ENCODE results near the gene CNTN2. TPM values are rescaled to one million over a fixed set of nuclear protein-coding genes. Genes with fewer than 3 reads are reported as not detected.

The CNTN2 gene
- total RNA-seq, 1 donor from 2014 or later, result not detected

GRCh38 chr1:205041001-205041715 lies 1.9 kb upstream of the CNTN2 start:
- Mint-ChIP-seq H3K36me3 (ENCODE audit: low read depth) (no peaks in the 10 kb centered on the region), H3K27me3 (ENCODE audit: low read depth) (peaks cover 61% of the 10 kb centered on the region), H3K4me3 (ENCODE audit: unreplicated experiment) (no peak overlapping the region), H3K4me1 (ENCODE audit: low read depth) (no peaks in the 10 kb centered on the region), H3K9me3 (ENCODE audit: low read depth) (no peaks in the 10 kb centered on the region), H3K27ac (ENCODE audit: unreplicated experiment) (no peak overlapping the region)
- TF ChIP-seq, protein P1, sequence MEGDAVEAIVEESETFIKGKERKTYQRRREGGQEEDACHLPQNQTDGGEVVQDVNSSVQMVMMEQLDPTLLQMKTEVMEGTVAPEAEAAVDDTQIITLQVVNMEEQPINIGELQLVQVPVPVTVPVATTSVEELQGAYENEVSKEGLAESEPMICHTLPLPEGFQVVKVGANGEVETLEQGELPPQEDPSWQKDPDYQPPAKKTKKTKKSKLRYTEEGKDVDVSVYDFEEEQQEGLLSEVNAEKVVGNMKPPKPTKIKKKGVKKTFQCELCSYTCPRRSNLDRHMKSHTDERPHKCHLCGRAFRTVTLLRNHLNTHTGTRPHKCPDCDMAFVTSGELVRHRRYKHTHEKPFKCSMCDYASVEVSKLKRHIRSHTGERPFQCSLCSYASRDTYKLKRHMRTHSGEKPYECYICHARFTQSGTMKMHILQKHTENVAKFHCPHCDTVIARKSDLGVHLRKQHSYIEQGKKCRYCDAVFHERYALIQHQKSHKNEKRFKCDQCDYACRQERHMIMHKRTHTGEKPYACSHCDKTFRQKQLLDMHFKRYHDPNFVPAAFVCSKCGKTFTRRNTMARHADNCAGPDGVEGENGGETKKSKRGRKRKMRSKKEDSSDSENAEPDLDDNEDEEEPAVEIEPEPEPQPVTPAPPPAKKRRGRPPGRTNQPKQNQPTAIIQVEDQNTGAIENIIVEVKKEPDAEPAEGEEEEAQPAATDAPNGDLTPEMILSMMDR (IDR thresholded peaks at IDR 0.05), result no peak
- no peak for DNase-seq (ENCODE audit: low spot score)

DNA sequence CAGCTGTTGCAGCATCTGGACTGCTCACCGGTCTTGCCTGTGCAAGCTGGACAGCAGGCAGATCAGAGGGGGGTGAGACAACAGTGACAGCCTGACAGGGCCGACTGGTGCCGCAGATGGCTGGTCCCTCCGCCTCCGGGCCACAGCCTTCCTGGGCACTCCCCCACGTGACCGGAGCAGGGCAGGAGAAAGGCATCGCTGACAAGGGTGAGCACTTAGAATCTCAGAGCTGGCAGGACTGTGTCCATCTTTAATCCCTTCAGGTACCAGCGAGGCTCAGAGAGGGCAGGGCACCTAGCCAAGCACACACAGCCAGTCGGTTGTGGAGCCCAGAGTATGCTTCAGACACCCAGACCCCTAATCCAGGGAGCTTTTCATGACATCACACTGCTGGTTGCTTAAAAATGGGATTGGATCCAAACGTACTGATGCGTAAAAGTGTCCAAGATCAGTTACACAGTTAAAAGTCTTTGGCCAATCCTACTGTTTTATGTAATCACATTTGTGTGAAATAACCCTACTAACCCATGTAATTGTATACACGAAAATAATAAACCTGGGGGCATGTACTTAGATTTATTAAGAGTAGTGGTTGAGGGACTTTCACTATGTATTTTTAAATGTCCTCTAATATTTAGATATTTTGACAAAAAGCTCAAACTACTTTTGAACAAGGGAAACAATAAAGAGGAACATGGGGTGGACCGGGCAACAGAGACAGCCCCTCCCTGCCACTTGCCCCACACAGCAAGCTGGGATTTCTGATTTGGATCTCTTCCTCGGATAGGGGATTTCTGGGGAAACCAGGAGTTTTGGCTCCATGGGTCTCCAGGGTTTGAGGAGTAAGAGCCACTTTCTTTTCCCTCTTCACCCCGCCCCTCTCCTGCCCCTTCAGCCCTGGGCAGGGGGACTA lies 758 bp upstream of the CNTN2 start:
- Mint-ChIP-seq H3K27ac (ENCODE audit: unreplicated experiment) (no peak overlapping the region), H3K4me1 (ENCODE audit: low read depth) (no peaks in the 10 kb centered on the region), H3K36me3 (ENCODE audit: low read depth) (no peaks in the 10 kb centered on the region), H3K9me3 (ENCODE audit: low read depth) (no peaks in the 10 kb centered on the region), H3K4me3 (ENCODE audit: unreplicated experiment) (no peak overlapping the region), H3K27me3 (ENCODE audit: low read depth) (peaks cover 66% of the 10 kb centered on the region)
- no peak for DNase-seq (ENCODE audit: low spot score)
- TF ChIP-seq, protein P1 (IDR thresholded peaks at IDR 0.05), result no peak

DNA sequence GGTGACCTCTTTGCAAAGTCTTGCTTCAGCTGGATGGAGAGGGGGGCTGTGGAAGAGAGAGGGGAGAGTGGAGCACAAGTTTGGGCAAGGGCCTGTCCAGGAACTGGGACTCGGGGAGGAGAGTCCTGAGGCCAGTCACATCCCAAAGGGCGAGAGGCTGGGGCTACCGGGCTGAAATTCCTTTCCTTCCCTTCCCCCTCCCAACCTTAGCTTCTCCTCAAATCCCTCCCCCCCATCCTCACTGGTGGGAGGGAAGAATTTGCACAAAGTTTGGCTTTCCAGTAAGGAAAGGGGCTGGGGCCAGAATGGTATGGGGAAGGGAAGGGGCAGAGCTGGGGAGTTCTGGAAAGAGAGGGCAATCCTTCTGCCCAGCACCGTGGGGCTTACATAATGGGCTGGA lies 854 bp downstream of the CNTN2 start:
- Mint-ChIP-seq H3K4me3 (ENCODE audit: unreplicated experiment) (no peak overlapping the region), H3K36me3 (ENCODE audit: low read depth) (no peaks in the 10 kb centered on the region), H3K4me1 (ENCODE audit: low read depth) (no peaks in the 10 kb centered on the region), H3K9me3 (ENCODE audit: low read depth) (no peaks in the 10 kb centered on the region), H3K27me3 (ENCODE audit: low read depth) (peaks cover 69% of the 10 kb centered on the region), H3K27ac (ENCODE audit: unreplicated experiment) (no peak overlapping the region)
- TF ChIP-seq, protein P1 (IDR thresholded peaks at IDR 0.05), result no peak
- DNase-seq (ENCODE audit: low spot score), result no peak

- Mint-ChIP-seq H3K4me3 (ENCODE audit: unreplicated experiment) (no peak overlapping the region), H3K9me3 (ENCODE audit: low read depth) (no peaks in the 10 kb centered on the region), H3K36me3 (ENCODE audit: low read depth) (no peaks in the 10 kb centered on the region), H3K4me1 (ENCODE audit: low read depth) (no peaks in the 10 kb centered on the region), H3K27me3 (ENCODE audit: low read depth) (peaks cover 64% of the 10 kb centered on the region), H3K27ac (ENCODE audit: unreplicated experiment) (no peak overlapping the region)
- TF ChIP-seq, protein P1 (IDR thresholded peaks at IDR 0.05), result no peak
- no peak for DNase-seq (ENCODE audit: low spot score)
These were observed 1.7 kb downstream of the CNTN2 start for GRCh38 chr1:205044741-205045140.

DNA sequence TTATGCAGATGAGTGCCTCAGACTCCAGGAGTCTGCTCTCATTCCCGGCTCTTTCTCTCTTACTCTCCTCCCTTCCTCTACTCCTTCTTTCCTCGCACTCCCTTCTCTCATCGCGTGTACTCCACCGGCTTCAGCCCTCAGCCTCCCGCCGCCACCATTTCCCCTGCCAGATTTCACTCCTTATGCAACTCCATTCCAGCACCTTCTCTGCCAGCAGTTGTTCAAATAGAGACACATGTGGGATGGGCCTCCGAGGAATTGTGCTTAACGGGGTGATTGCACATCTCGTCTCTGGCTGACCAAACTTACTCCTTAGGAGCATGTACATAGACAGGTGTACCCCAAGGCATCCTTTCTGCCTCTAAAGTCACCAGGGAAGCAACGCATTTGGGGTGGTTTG lies 2.1 kb downstream of the CNTN2 start:
- Mint-ChIP-seq H3K4me1 (ENCODE audit: low read depth) (no peaks in the 10 kb centered on the region), H3K36me3 (ENCODE audit: low read depth) (no peaks in the 10 kb centered on the region), H3K27ac (ENCODE audit: unreplicated experiment) (no peak overlapping the region), H3K27me3 (ENCODE audit: low read depth) (peaks cover 60% of the 10 kb centered on the region), H3K4me3 (ENCODE audit: unreplicated experiment) (no peak overlapping the region), H3K9me3 (ENCODE audit: low read depth) (no peaks in the 10 kb centered on the region)
- no peak for DNase-seq (ENCODE audit: low spot score)
- TF ChIP-seq, protein P1 (IDR thresholded peaks at IDR 0.05), result no peak

All from chondrocyte (in vitro differentiated cells).